Ovary (tissue), 9 donors: ENCODE measurements around the gene PTPRN2. TPM values are rescaled to one million over a fixed set of nuclear protein-coding genes. Genes with fewer than 3 reads are reported as not detected.
"Not testable (repeated sequence)": the region's sequence is repeated elsewhere in the genome, so short reads cannot be mapped to it uniquely, and the experiment has no call there.

Source experiments
- DNase-seq, 5 donors: peaks; one replicate each; pipeline ENCODE4 v3.0.0-alpha.2; 2019 to 2020
- H3K27ac ChIP-seq, 2 donors: fragments of 200-600 bp; one replicate each; pipeline versions ENCODE4 v1.5.1 to v1.8.0; 2019 to 2022
- H3K27me3 ChIP-seq: fragments of 200-600 bp; one replicate; pipeline ENCODE4 v1.8.0; 2022
- H3K36me3 ChIP-seq: fragments of 200-600 bp; sonication (generic); one replicate; pipeline ENCODE4 v1.5.1; 2019
- H3K4me1 ChIP-seq: one replicate; pipeline ENCODE4 v1.8.1; 2013; ENCODE audit warnings: mild to moderate bottlenecking, moderate library complexity; ENCODE audit not compliant: insufficient read depth
- H3K4me3 ChIP-seq: fragments of 200-600 bp; sonication (generic); one replicate; pipeline ENCODE4 v1.5.1; 2017
- H3K9me3 ChIP-seq, 2 donors: fragments of 200-600 bp in 1 of 2; sonication (generic) in 1 of 2; one replicate each; pipeline versions ENCODE4 v1.5.1 to v1.8.1; 2013 to 2019; ENCODE audit warnings: mild to moderate bottlenecking in 1 of 2, moderate library complexity in 1 of 2
- CTCF ChIP-seq, 3 donors: fragments of 450-650 bp in 2 of 3; fragments of 200-600 bp in 1 of 3; IDR thresholded peaks; one replicate each; pipeline versions ENCODE4 v1.5.1 to v1.8.0; 2016 to 2022; ENCODE audit warnings: antibody characterized with exemption in 3 of 3, mild to moderate bottlenecking in 1 of 3
- EP300 ChIP-seq: sonication (generic); formaldehyde crosslinking; IDR thresholded peaks from one replicate; pipeline ENCODE4 v1.6.1; 2017; ENCODE audit warnings: antibody characterized with exemption
- POLR2A ChIP-seq: fragments of 450-650 bp; IDR thresholded peaks from one replicate; pipeline ENCODE4 v1.6.1; 2017; ENCODE audit warnings: antibody characterized with exemption, mild to moderate bottlenecking, moderate library complexity
- WGBS, 3 donors: extraction: QIAGEN DNeasy Blood & Tissue Kit in 1 of 3; methylation state at CpG; one replicate each; pipeline versions ENCODE4 v1.1.5 to v1.1.7; 2013 to 2017; 5-methylcytosine and 5-hydroxymethylcytosine counted together
- intact Hi-C, 4 donors: fragments of 100-400 bp; cut with DNase I; formaldehyde crosslinking; loops; one replicate each; pipeline versions ENCODE4 v1.11.0 to v1.15.1; 2022 to 2023
- polyA plus RNA-seq, 2 donors: library from polyadenylated mRNA; stranded (reverse); fragments of 200-250 nt in 1 of 2; fragments of 350-450 nt in 1 of 2; fragmentation: Illumina TruSeq in 1 of 2; extraction: RNeasy Lipid Tissue Mini Kit (QIAGEN cat#74804) in 1 of 2; gene quantifications; one replicate each; pipeline ENCODE4 v1.2.3, GENCODE V29; 2013 to 2014
- total RNA-seq, 7 donors: library from RNA; depleted of rRNA in 2 of 7; stranded (reverse); fragments of >200 nt in 2 of 7; fragmentation: NEBNext Ultra II Directional in 3 of 7; extraction: Animal tissue kit (Norgen Biotek cat#: 25700) in 3 of 7; gene quantifications; one replicate each; pipeline versions ENCODE4 v1.1.0 to v1.2.4, GENCODE V29; 2016 to 2023
- donor health status: DM: no; HTN: no; CAD: no; lungs with moderate emphysema.
- donor health status: DM: no; HTN: no; CAD: no.
- donor health status: Bipolar disorder and iron deficiency.
- donor health status: DM: yes; HTN: yes; CAD: no.
- donor health status: DM: no; HTN: no; CAD: no.
- donor health status: DM: yes; HTN: yes; CAD: no.

Gene PTPRN2
- total and polyA plus RNA-seq, 9 donors, result 3.5 to 11.1 (median 5.9) TPM

GRCh38 chr7:157904211-157904865 is 683.3 kb downstream of the PTPRN2 start:
- Histone ChIP-seq H3K27me3 (no peaks in the 10 kb centered on the region), H3K27ac (no peak overlapping the region), H3K9me3 (no peaks in the 10 kb centered on the region), H3K4me3 (no peak overlapping the region), H3K4me1 (no peaks in the 10 kb centered on the region), H3K36me3 (no peaks in the 10 kb centered on the region)
- intact Hi-C loops, result no loop called here
- TF ChIP-seq CTCF (IDR thresholded peaks at IDR 0.05) (no peak), EP300 (no peak), POLR2A (no peak)
- WGBS, 3 donors, result 79 to 84% (median 80%) methylated on average over 28 of the region's 28 CpGs
- DNase-seq, result no peak

GRCh38 chr7:157903710-157904109 is 683.9 kb downstream of the PTPRN2 start:
- WGBS, 3 donors, result 62 to 71% (median 65%) methylated on average over 14 of the region's 14 CpGs
- H3K4me3 ChIP-seq, result no peak overlapping the region
- no peak for DNase-seq
- H3K36me3 ChIP-seq, result no peaks in the 10 kb centered on the region
- no peak overlapping the region for H3K27ac ChIP-seq
- intact Hi-C loops, result no loop called here
- H3K9me3 ChIP-seq, result no peaks in the 10 kb centered on the region
- no peaks in the 10 kb centered on the region for H3K4me1 ChIP-seq
- no peaks in the 10 kb centered on the region for H3K27me3 ChIP-seq
- TF ChIP-seq POLR2A, result no peak
- no peak for TF ChIP-seq EP300
- no peak for TF ChIP-seq CTCF (IDR thresholded peaks at IDR 0.05)

GRCh38 chr7:157903296-157903695 is 684.3 kb downstream of the PTPRN2 start:
- Histone ChIP-seq H3K27ac (no peak overlapping the region), H3K36me3 (no peaks in the 10 kb centered on the region), H3K27me3 (no peaks in the 10 kb centered on the region), H3K4me1 (no peaks in the 10 kb centered on the region), H3K4me3 (no peak overlapping the region), H3K9me3 (no peaks in the 10 kb centered on the region)
- WGBS, 3 donors, result 76 to 85% (median 76%) methylated on average over 9 of the region's 9 CpGs
- intact Hi-C loops, result no loop called here
- TF ChIP-seq POLR2A (no peak), EP300 (no peak), CTCF (IDR thresholded peaks at IDR 0.05) (no peak)
- no peak for DNase-seq

GRCh38 chr7:157901816-157902610 is 685.6 kb downstream of the PTPRN2 start:
- WGBS, 3 donors, result 91 to 93% (median 92%) methylated on average over 44 to 45 of the region's 45 CpGs
- intact Hi-C loops, H3K27me3 ChIP-seq, H3K27ac ChIP-seq, H3K4me1 ChIP-seq, H3K9me3 ChIP-seq, DNase-seq, H3K4me3 ChIP-seq, H3K36me3 ChIP-seq: not testable (repeated sequence)

GRCh38 chr7:157901166-157901565 is 686.5 kb downstream of the PTPRN2 start:
- TF ChIP-seq CTCF (IDR thresholded peaks at IDR 0.05) (no peak), EP300 (no peak), POLR2A (no peak)
- no peak overlapping the region for H3K27ac ChIP-seq
- no peaks in the 10 kb centered on the region for H3K36me3 ChIP-seq
- 89 to 91% (median 90%) methylated on average over 14 of the region's 14 CpGs for WGBS, 3 donors
- no peaks in the 10 kb centered on the region for H3K9me3 ChIP-seq
- intact Hi-C loops, result no loop called here
- H3K27me3 ChIP-seq, result no peaks in the 10 kb centered on the region
- H3K4me1 ChIP-seq, result no peaks in the 10 kb centered on the region
- no peak for DNase-seq
- H3K4me3 ChIP-seq, result no peak overlapping the region
